NB4 (cell line): Measurements from ENCODE around the gene C19orf85.
"Not testable (repeated sequence)": the region's sequence is repeated elsewhere in the genome, so short reads cannot be mapped to it uniquely, and the experiment has no call there.

Experiments used
- DNase-seq: peaks from one replicate; pipeline ENCODE4 v3.0.0; 2010; ENCODE audit warnings: low read depth
- H3K4me3 ChIP-seq: one replicate; pipeline ENCODE4 v1.5.1; 2011; ENCODE audit warnings: mild to moderate bottlenecking, low read depth, low read length, moderate library complexity
- CTCF ChIP-seq: IDR thresholded peaks from one replicate; pipeline ENCODE4 v1.5.1; 2012; ENCODE audit warnings: low read depth, low read length
- MAX ChIP-seq: IDR thresholded peaks from 2 replicates; pipeline ENCODE4 v1.6.1; 2011; ENCODE audit warnings: low read depth, low read length
- MYC ChIP-seq: IDR thresholded peaks from 2 replicates; pipeline ENCODE4 v1.6.1; 2011; ENCODE audit warnings: low read depth, low read length
- POLR2A ChIP-seq: IDR thresholded peaks from 2 replicates; pipeline ENCODE4 v1.6.1; 2011; ENCODE audit warnings: mild to moderate bottlenecking; ENCODE audit not compliant: insufficient read length; ENCODE audit errors: extremely low read depth

C19orf85 gene

DNA sequence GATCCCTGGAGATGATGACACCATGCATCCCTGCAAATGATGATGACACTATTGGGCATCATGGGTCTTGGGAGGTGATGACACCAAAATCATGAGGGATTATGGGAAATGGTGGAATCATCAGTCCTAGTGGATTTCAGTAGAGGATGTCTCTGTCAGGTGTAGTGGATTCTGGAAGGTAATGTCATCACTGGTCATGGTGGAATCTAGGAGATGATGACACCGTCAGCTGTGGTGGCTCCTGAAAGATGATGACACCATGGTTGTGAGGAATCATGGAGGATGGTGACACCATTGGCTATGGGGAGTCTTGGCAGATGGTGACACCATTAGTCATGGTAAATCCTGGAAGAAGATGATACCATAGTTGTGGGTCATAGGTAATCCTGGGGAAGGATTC lies 33.4 kb downstream of the C19orf85 start:
- TF ChIP-seq MAX (no peak), POLR2A (no peak), MYC (no peak), CTCF (no peak)
- H3K4me3 ChIP-seq = no peak overlapping the region
- no peak for DNase-seq

GRCh38 chr19:55426042-55426441 lies 38.5 kb downstream of the C19orf85 start:
- DNase-seq = no peak
- no peak for TF ChIP-seq MAX
- no peak for TF ChIP-seq CTCF
- no peak for TF ChIP-seq POLR2A
- no peak for TF ChIP-seq MYC
- H3K4me3 ChIP-seq = no peak overlapping the region

DNA sequence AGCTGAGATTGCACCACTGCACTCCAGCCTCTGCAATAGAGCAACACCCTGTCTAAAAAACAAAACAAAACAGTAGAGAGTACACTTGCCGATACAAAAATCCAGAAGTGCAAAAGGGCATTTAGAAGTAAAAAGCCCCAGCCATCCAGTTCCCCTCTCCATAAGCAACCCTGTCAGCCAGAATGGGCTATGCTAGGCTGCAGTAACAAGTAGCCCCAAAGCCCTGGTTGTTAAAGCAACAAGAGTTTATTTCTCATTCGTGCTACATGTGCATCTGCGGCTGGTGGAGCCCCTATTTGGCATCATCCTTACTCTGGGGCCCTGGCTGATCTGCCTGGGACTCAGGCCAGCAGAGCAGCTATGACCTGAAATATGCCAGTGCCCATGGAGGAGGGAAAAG lies 40.0 kb downstream of the C19orf85 start:
- TF ChIP-seq MYC (no peak), POLR2A (no peak)
- H3K4me3 ChIP-seq = no peak overlapping the region
- DNase-seq = no peak

DNA sequence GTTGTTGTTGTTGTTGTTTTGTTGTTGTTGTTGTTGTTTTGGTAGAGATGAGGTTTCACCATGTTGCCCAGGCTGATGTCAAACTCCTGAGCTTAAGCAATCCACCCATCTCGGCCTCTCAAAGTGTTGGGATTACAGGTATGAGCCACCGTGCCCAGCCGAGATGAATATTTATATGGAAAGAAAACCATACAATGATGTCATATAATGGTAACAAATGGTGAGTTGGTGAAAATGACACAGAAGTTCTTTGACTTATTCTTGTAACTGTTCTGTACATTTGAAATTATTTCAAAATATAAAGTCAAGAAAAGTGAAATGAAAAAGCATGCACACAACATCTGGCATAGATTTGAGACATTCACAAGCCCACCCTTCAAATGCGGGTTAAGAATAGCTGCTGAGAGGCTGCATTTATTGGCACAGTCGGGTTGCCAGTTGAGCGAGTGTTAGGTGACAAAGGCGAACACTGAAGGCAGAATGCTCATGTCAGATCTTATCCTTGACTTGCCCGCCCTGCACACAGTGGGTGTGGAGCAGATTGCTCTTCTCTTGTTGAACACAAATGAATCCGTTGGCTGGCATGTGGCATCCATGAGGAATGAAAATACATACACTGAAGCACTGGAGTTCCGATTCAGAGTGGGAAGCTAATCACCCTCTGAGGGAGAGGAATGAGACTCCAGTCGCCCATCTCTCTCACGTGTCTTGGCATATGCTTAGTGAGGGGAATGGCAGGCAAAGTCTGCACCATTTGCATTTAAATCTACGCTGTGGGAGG lies 41.1 kb downstream of the C19orf85 start:
- no peak overlapping the region for H3K4me3 ChIP-seq
- DNase-seq = no peak
- no peak for TF ChIP-seq CTCF

- TF ChIP-seq MAX = 0 out of 2 replicates have a peak, but pooled peaks have one; percentile 24
- not testable (repeated sequence) for H3K4me3 ChIP-seq, DNase-seq
Measured at GRCh38 chr19:55421281-55421680, 43.3 kb downstream of the C19orf85 start.

DNA sequence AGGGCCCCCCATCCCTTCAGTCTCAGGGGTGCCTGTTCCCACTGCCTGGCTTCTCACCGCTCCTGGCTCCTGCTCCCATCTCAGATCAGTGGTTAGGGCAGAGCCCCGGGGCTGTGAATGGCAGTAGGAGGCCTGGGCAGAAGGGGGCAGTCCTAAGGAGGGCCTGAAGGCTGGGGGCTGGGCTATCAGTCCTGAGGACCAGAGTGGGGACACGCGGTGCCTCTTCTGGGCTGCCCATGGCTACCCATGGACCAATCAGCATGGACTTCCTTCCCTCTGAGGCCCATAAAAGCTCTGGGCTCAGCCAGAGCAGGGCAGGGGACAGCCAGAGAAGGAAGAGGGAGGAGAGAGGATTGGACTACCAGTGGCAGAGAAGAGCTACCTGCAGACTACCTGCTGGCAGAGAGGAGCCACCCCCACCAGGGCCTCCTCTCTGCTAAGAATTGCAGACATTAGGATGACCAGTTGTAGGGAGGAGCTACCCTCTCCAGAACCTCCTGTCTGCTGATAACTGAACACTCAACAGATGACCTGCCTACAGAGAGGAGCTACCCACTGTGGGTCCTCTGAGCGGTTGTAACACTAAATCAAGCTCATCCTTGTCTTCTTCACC lies 44.8 kb downstream of the C19orf85 start:
- H3K4me3 ChIP-seq = no peak overlapping the region
- TF ChIP-seq MAX (no peak), CTCF (no peak), POLR2A (no peak), MYC (no peak)
- DNase-seq = no peak

- TF ChIP-seq CTCF = no peak
- H3K4me3 ChIP-seq = no peak overlapping the region
- no peak for DNase-seq
Measured at GRCh38 chr19:55419103-55419502, 45.4 kb downstream of the C19orf85 start.
